WTC11 (cell line): ENCODE measurements around the gene OIP5.

Experiments
- ATF1 ChIP-seq: sonication (generic); formaldehyde crosslinking; IDR thresholded peaks from 2 replicates; pipeline ENCODE4 v1.8.1; 2023; ENCODE audit warnings: mild to moderate bottlenecking, moderate library complexity, missing genetic modification reagents
- ELF4 ChIP-seq: sonication (generic); formaldehyde crosslinking; IDR thresholded peaks from 2 replicates; pipeline ENCODE4 v1.8.1; 2022; ENCODE audit warnings: low read depth, mild to moderate bottlenecking, moderate library complexity, missing genetic modification reagents
- KAT7 ChIP-seq: sonication (generic); formaldehyde crosslinking; IDR thresholded peaks from 2 replicates; pipeline ENCODE4 v1.8.1; 2023; ENCODE audit warnings: missing genetic modification reagents, mild to moderate bottlenecking, borderline replicate concordance
- NR3C1 ChIP-seq: sonication (generic); formaldehyde crosslinking; conservative IDR thresholded peaks from 2 replicates; pipeline ENCODE4 v1.8.1; 2023; ENCODE audit warnings: low read depth, mild to moderate bottlenecking, missing genetic modification reagents
- SP1 ChIP-seq: sonication (generic); formaldehyde crosslinking; conservative IDR thresholded peaks from 2 replicates; pipeline ENCODE4 v1.8.1; 2022; ENCODE audit warnings: missing genetic modification reagents
- TP53 ChIP-seq: sonication (generic); formaldehyde crosslinking; IDR thresholded peaks from 2 replicates; pipeline ENCODE4 v1.8.1; 2023; ENCODE audit warnings: mild to moderate bottlenecking, missing genetic modification reagents
- TF ChIP-seq, protein P1 (sequence below): fragments of 200-600 bp; IDR thresholded peaks from 2 replicates; pipeline ENCODE4 v1.8.0; 2022; ENCODE audit warnings: antibody characterized with exemption
- TF ChIP-seq, protein P2 (sequence below): fragments of 250-450 bp; sonication (Bioruptor Pico); IDR thresholded peaks from 2 replicates; pipeline ENCODE4 v1.9.0; 2021; ENCODE audit warnings: mild to moderate bottlenecking, borderline replicate concordance
- TF ChIP-seq, protein P3 (sequence below): sonication (generic); formaldehyde crosslinking; IDR thresholded peaks from 2 replicates; pipeline ENCODE4 v1.8.1; 2023; ENCODE audit warnings: mild to moderate bottlenecking, missing genetic modification reagents, moderate library complexity
- TF ChIP-seq, protein P4 (sequence below): sonication (generic); formaldehyde crosslinking; IDR thresholded peaks from 2 replicates; pipeline ENCODE4 v1.8.0; 2022; ENCODE audit warnings: mild to moderate bottlenecking, missing genetic modification reagents
- TF ChIP-seq, protein P5 (sequence below): sonication (generic); formaldehyde crosslinking; IDR thresholded peaks from 2 replicates; pipeline ENCODE4 v1.8.0; 2022; ENCODE audit warnings: mild to moderate bottlenecking, missing genetic modification reagents

DNA sequence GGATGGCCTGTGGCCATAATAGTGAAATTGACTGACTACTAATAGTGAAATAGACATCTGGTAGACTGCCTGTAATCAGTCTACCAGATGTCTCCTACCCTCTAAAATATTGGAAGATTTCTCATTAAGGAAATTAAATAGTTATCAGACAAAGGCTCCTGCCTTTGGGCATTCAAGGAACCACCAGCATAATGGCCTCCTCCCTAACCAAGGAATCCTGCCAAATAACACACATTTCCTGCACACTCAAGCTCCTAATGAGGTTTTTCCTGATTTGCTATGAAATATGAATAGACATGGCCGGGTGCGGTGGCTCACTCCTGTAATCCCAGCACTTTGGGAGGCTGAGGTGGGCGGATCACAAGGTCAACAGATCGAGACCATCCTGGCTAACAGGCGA is 14.8 kb upstream of the OIP5 start:
- TF ChIP-seq, protein P1, sequence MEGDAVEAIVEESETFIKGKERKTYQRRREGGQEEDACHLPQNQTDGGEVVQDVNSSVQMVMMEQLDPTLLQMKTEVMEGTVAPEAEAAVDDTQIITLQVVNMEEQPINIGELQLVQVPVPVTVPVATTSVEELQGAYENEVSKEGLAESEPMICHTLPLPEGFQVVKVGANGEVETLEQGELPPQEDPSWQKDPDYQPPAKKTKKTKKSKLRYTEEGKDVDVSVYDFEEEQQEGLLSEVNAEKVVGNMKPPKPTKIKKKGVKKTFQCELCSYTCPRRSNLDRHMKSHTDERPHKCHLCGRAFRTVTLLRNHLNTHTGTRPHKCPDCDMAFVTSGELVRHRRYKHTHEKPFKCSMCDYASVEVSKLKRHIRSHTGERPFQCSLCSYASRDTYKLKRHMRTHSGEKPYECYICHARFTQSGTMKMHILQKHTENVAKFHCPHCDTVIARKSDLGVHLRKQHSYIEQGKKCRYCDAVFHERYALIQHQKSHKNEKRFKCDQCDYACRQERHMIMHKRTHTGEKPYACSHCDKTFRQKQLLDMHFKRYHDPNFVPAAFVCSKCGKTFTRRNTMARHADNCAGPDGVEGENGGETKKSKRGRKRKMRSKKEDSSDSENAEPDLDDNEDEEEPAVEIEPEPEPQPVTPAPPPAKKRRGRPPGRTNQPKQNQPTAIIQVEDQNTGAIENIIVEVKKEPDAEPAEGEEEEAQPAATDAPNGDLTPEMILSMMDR, result no peak
- TF ChIP-seq, protein P2, sequence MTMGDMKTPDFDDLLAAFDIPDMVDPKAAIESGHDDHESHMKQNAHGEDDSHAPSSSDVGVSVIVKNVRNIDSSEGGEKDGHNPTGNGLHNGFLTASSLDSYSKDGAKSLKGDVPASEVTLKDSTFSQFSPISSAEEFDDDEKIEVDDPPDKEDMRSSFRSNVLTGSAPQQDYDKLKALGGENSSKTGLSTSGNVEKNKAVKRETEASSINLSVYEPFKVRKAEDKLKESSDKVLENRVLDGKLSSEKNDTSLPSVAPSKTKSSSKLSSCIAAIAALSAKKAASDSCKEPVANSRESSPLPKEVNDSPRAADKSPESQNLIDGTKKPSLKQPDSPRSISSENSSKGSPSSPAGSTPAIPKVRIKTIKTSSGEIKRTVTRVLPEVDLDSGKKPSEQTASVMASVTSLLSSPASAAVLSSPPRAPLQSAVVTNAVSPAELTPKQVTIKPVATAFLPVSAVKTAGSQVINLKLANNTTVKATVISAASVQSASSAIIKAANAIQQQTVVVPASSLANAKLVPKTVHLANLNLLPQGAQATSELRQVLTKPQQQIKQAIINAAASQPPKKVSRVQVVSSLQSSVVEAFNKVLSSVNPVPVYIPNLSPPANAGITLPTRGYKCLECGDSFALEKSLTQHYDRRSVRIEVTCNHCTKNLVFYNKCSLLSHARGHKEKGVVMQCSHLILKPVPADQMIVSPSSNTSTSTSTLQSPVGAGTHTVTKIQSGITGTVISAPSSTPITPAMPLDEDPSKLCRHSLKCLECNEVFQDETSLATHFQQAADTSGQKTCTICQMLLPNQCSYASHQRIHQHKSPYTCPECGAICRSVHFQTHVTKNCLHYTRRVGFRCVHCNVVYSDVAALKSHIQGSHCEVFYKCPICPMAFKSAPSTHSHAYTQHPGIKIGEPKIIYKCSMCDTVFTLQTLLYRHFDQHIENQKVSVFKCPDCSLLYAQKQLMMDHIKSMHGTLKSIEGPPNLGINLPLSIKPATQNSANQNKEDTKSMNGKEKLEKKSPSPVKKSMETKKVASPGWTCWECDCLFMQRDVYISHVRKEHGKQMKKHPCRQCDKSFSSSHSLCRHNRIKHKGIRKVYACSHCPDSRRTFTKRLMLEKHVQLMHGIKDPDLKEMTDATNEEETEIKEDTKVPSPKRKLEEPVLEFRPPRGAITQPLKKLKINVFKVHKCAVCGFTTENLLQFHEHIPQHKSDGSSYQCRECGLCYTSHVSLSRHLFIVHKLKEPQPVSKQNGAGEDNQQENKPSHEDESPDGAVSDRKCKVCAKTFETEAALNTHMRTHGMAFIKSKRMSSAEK (CRISPR knock-in tag), result no peak
- TF ChIP-seq NR3C1 (CRISPR knock-in tag), result no peak
- TF ChIP-seq, protein P3, sequence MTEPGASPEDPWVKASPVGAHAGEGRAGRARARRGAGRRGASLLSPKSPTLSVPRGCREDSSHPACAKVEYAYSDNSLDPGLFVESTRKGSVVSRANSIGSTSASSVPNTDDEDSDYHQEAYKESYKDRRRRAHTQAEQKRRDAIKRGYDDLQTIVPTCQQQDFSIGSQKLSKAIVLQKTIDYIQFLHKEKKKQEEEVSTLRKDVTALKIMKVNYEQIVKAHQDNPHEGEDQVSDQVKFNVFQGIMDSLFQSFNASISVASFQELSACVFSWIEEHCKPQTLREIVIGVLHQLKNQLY (CRISPR knock-in tag), result no peak
- TF ChIP-seq KAT7 (CRISPR knock-in tag), result no peak
- TF ChIP-seq TP53, result no peak
- TF ChIP-seq, protein P4, sequence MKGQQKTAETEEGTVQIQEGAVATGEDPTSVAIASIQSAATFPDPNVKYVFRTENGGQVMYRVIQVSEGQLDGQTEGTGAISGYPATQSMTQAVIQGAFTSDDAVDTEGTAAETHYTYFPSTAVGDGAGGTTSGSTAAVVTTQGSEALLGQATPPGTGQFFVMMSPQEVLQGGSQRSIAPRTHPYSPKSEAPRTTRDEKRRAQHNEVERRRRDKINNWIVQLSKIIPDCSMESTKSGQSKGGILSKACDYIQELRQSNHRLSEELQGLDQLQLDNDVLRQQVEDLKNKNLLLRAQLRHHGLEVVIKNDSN (CRISPR knock-in tag), result no peak
- no peak for TF ChIP-seq ELF4 (CRISPR knock-in tag)
- TF ChIP-seq, protein P5, sequence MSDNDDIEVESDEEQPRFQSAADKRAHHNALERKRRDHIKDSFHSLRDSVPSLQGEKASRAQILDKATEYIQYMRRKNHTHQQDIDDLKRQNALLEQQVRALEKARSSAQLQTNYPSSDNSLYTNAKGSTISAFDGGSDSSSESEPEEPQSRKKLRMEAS, result no peak
- no peak for TF ChIP-seq SP1 (CRISPR knock-in tag)
- no peak for TF ChIP-seq ATF1 (CRISPR knock-in tag)
